H1 (cell line): ENCODE measurements around the gene ZNF598.

ENCODE experiments used
- ATF2 ChIP-seq: IDR thresholded peaks from 2 replicates; pipeline ENCODE4 v1.6.1; 2012; ENCODE audit warnings: low read length, inconsistent platforms
- CHD2 ChIP-seq: IDR thresholded peaks from 2 replicates; pipeline ENCODE4 v1.6.1; 2012; ENCODE audit warnings: low read length, improper control_type of control experiment
- EGR1 ChIP-seq: IDR thresholded peaks from 2 replicates; pipeline ENCODE4 v1.6.1; 2011; ENCODE audit warnings: low read depth, low read length, borderline replicate concordance
- EZH2 ChIP-seq: fragments of 200-600 bp; sonication (generic); IDR thresholded peaks from 2 replicates; pipeline ENCODE4 v1.7.1; 2012; ENCODE audit warnings: low read depth, mild to moderate bottlenecking, moderate library complexity, low read length, inconsistent platforms; ENCODE audit not compliant: severe bottlenecking
- HDAC2 ChIP-seq, 2 experiments: fragments of 300-600 bp in 1 of 2; sonication (generic) in 1 of 2; IDR thresholded peaks; 2 replicates each; pipeline ENCODE4 v1.6.1; 2011 to 2012; ENCODE audit warnings: low read depth in 2 of 2, low read length in 2 of 2, mild to moderate bottlenecking in 2 of 2, moderate library complexity in 2 of 2, borderline replicate concordance in 1 of 2, inconsistent platforms in 1 of 2
- MAFK ChIP-seq: IDR thresholded peaks from 2 replicates; pipeline ENCODE4 v1.6.1; 2012; ENCODE audit warnings: low read depth, mild to moderate bottlenecking, improper control_type of control experiment, low read length
- POLR2A ChIP-seq, 2 experiments: IDR thresholded peaks; 1 replicate in 1 of 2; 2 replicates in 1 of 2; pipeline ENCODE4 v1.6.1; 2011; ENCODE audit warnings: low read depth in 2 of 2, low read length in 2 of 2, mild to moderate bottlenecking in 2 of 2; ENCODE audit errors: control extremely low read depth in 1 of 2
- SUZ12 ChIP-seq: fragments of 200-600 bp; sonication (generic); IDR thresholded peaks from 2 replicates; pipeline ENCODE4 v1.6.1; 2012; ENCODE audit warnings: mild to moderate bottlenecking, inconsistent platforms, low read length, moderate library complexity, mixed read lengths
- YY1 ChIP-seq: IDR thresholded peaks from 2 replicates; pipeline ENCODE4 v1.6.1; 2011; ENCODE audit warnings: low read depth, mild to moderate bottlenecking, low read length
- TF ChIP-seq, protein P1 (sequence below): IDR thresholded peaks from 2 replicates; pipeline ENCODE4 v1.6.1; 2011; ENCODE audit warnings: low read depth, mild to moderate bottlenecking, low read length; ENCODE audit not compliant: insufficient read depth
- TF ChIP-seq, protein P2 (sequence below), 3 experiments: IDR thresholded peaks; 1 replicate in 2 of 3; 2 replicates in 1 of 3; pipeline versions ENCODE4 v1.5.1 to v1.6.1; 2011; ENCODE audit warnings: low read length in 3 of 3, mild to moderate bottlenecking in 3 of 3, inconsistent platforms in 2 of 3, low read depth in 1 of 3, moderate library complexity in 1 of 3; ENCODE audit not compliant: insufficient read depth in 1 of 3; ENCODE audit errors: control extremely low read depth in 1 of 3

- TF ChIP-seq YY1 (no peak), EGR1 (no peak), ATF2 (no peak), SUZ12 (no peak), EZH2 (no peak), HDAC2 (IDR thresholded peaks at IDR 0.05; ENCODE audit: borderline replicate concordance in 1 of 2, low read depth in 2 of 2, low read length in 2 of 2) (no peak), MAFK (no peak), POLR2A (IDR thresholded peaks at IDR 0.05; ENCODE audit: control extremely low read depth in 1 of 2, low read depth in 2 of 2, low read length in 2 of 2) (no peak), CHD2 (no peak)
- TF ChIP-seq, protein P1, sequence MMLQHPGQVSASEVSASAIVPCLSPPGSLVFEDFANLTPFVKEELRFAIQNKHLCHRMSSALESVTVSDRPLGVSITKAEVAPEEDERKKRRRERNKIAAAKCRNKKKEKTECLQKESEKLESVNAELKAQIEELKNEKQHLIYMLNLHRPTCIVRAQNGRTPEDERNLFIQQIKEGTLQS: no peak
- TF ChIP-seq, protein P2, sequence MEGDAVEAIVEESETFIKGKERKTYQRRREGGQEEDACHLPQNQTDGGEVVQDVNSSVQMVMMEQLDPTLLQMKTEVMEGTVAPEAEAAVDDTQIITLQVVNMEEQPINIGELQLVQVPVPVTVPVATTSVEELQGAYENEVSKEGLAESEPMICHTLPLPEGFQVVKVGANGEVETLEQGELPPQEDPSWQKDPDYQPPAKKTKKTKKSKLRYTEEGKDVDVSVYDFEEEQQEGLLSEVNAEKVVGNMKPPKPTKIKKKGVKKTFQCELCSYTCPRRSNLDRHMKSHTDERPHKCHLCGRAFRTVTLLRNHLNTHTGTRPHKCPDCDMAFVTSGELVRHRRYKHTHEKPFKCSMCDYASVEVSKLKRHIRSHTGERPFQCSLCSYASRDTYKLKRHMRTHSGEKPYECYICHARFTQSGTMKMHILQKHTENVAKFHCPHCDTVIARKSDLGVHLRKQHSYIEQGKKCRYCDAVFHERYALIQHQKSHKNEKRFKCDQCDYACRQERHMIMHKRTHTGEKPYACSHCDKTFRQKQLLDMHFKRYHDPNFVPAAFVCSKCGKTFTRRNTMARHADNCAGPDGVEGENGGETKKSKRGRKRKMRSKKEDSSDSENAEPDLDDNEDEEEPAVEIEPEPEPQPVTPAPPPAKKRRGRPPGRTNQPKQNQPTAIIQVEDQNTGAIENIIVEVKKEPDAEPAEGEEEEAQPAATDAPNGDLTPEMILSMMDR (IDR thresholded peaks at IDR 0.05; ENCODE audit: control extremely low read depth in 1 of 3, insufficient read depth in 1 of 3, low read depth in 1 of 3, low read length in 3 of 3): no peak
Measured at GRCh38 chr16:2039274-2040031, 29.8 kb upstream of the ZNF598 start.
